Stimulated activated CD4-positive, alpha-beta T cell treated with anti-CD3 and anti-CD28 coated beads, Interleukin-4, amount 100 ng/mL, for 1 hour (primary cell): ENCODE measurements around the gene TTC21A.
A peak's percentile ranks its signal among the peaks of the same experiment; 100 is the strongest.

Source experiments
- DNase-seq: peaks from one replicate; pipeline ENCODE4 v3.0.0-alpha.2; 2020

Gene TTC21A

GRCh38 chr3:39137991-39138803, 30.7 kb downstream of the TTC21A start:
- no peak for DNase-seq

- DNase-seq = no peak
Observed at GRCh38 chr3:39138804-39139415, 31.4 kb downstream of the TTC21A start.

GRCh38 chr3:39139442-39139841, 32.0 kb downstream of the TTC21A start:
- DNase-seq = no peak

DNA sequence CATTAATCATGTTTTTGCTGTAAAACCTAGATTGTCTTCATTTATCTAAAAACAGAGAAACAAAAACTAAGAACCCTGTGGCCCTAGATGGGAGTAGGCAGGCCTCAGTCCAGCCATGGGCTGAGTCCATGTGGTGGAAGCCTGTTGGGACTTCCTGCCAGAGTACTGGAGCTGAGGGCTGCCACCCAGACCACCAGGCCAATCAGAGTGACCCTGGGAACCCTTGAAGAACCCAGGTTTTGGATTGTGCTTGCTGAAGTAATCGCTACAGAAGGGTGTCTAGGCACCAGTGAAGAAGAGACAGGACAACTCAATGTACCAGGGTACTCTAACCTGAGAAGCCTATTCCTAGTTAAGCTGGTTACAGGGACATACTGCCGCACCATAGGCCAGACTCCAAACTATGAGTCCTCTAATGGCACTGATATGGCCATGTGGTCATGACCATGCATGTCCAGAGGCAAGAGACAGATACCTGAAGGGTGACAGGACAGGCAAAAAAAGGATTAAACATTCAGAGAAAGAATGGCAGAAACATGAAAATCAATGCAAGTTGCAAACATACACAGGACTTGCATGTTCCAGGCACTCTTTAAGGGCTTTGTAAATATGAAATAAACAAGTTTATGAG, 33.0 kb downstream of the TTC21A start:
- DNase-seq = no peak

DNA sequence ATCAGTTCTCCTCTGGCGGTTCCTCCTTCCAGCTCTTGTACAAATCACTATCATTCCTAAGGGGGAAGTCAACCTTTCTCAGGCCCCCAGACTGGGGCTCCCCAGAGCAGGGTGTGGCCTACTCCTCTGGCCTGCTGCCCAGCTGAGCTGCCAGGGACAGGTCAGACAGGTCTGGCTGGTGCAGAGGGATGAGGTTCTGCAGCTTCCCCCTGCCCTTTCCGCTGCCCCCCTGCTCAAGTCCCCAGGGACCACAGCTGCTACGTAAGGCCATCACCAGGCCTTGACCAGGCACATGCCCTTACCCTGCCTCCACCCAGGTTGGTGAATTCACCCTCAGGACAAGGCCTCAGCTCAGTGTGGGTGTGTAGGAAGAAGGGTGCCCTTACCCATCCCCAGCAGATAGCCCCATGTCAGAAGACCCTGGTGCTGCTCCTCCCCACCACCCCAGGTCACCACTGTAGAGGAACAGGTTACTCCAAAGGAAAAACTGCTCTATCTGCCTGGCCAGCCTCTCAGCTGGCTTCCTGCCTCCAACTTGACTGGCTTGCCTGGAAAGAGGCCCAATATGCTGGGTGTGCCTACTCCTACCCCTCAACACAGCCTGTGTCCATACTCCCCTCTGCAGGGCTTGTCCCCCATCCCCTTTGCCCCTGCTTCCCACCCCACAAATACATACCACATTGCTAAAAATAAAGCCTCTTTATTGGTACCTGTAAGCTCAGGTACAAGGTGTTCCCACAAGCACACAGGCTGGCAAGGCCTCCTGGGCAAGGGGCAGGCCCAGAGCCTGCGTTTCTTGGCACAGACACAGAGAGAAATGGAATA, 33.9 kb downstream of the TTC21A start:
- no peak for DNase-seq

DNA sequence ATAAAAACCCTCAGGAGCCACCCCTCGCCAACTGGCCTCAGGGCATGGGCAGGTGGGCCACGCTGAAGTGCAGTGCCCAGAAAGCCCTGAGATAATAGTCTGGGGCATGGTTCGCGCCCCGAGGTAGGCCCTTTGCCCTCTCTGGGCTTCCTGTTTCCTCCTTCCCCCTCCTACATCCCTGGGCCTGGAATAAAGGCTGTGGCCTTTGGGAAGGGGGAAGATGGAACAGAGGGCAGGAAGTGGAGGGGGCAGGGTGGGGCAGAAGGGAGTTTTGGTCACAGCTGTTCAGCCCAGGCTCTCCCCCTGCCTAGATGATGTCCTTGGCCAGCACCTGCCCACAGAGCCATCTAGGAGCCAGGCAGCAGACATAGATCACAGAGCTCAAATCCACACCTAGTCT, 34.6 kb downstream of the TTC21A start:
- DNase-seq = no peak

DNA sequence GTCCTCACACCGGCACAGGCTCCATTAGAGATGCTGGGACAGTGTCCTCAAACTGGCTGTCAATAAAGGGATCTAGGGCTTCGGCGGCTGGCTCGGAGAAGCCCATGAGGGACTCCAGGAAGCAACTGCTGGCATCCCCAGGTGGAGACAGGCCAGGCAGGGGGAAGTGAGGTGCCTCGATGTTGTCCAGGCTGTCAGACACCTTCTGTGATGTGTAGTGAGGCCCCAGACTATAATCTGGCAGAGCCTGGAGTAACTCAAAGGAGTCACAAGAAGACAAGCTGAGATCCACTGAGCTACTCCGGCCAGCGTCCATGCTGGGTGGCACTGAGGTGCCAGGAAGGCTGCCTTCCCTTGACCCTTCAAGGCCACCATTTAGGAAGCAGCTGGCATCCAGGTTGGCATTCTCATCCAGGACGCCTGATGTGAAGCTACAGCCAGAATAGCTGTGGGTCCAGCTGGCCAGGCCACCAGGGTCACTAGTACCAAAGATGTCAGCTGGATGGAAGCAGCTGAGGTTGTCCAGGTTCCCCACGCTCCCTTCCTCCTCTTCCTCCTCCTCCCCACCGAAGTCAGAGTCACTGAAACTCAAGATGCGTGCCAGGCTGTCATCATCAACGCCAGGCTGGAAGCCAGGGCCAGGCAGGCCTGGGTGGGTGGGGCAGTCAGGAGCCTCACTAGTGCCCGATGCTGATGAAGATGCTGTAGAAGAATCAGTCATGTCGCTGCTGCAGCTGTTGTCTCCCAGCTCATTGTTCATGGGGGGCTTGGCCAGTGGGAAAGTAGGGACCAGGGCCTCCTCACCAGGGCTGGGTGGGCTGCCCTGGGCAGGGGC, 35.8 kb downstream of the TTC21A start:
- DNase-seq = no peak

DNA sequence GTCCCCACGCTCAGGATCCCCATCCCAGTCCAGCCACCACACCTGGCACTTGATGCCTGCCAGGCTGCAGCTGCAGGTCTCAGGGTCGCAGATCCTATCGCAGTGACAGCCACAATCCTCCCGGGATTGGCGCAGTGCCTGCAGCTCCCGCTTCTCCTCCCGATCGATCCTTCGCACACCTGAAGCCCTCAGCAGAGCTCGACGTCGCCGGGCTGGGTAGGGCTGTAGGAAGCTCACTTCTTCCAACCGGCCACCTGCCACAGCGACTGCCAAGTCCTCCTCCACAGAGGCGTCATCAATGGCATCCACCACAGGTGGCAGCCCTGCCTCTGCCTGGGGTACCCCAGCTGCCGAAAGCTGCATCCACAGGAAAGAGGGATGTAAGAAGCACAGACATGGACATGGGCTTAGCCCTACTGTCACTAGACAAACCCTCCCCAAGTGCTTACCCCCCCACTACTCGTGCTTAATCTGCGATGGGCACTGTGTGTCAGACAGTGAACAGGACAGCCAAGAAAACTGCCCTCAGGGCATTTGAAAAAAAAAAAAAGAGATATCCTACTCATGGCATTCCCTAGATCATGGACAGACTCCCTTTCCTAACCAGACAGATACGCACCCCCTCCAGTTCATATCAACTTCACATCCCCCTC, 36.7 kb downstream of the TTC21A start:
- no peak for DNase-seq

- no peak for DNase-seq
Observed at GRCh38 chr3:39144748-39145380, 37.4 kb downstream of the TTC21A start.

DNA sequence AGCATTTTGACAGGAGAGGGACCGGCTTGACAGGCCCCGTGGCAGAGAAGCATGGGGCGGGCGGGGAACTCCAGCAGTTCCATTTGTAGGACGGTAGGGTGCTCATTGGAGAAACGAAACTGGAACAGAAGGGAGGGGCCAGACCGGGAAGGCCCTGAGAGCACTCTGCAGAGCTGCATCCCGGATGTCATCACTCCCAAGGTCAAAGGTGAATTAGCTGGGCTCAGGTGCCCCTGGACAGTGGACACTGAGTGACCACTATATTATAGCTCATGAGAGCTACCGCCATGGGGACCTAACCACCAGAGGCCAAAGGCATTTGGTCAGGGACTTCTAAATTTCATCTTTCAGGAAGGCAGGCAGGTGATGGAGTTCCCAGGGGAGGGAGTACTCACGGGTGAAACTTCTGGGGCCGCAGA, 38.6 kb downstream of the TTC21A start:
- no peak for DNase-seq

DNA sequence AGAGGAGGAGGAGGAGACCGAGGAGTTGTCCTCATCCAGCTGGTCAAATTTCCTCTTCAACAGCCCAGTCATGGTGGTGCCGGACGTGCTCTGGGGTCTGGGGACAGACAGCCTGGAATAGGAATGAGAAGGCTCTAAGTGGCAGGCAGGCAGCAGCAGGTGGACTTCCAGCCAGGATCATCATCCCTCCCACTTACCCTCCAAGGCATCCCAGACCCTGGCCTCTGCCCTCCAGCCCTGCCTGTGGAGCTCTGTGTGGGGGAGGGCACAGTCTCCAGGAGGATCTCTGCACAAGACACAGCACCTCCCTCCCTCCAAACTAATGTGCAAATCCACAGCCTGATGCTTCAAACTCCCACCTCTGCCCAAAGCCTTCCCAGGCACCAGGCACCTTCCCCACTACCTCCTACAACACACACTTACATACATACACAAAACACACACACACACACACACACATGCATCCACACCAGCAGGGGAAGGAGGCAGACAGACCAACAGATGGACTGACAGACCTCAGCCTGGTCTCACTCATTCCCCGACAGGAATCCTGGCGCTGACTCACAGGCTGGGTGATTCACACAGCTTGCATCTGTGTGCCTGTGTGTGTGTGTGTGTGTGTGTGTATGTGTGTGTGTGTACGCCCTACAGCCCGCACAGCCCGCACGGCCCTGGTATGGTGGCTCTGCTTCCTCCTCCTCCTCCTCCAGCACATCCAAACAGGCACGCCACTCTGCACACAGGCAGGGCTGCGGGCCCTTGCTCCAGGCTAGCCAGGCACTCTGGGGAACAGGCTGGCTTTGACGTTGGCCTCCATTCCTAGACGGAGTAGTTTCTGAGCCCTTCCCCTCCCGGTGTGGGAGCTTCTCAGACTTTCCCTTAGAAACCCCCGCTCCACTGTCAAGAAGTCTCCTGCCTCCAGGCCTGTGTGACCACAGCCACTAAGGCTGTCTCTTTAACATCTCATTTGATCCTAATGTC, 39.4 kb downstream of the TTC21A start:
- DNase-seq = peak; percentile 79

DNA sequence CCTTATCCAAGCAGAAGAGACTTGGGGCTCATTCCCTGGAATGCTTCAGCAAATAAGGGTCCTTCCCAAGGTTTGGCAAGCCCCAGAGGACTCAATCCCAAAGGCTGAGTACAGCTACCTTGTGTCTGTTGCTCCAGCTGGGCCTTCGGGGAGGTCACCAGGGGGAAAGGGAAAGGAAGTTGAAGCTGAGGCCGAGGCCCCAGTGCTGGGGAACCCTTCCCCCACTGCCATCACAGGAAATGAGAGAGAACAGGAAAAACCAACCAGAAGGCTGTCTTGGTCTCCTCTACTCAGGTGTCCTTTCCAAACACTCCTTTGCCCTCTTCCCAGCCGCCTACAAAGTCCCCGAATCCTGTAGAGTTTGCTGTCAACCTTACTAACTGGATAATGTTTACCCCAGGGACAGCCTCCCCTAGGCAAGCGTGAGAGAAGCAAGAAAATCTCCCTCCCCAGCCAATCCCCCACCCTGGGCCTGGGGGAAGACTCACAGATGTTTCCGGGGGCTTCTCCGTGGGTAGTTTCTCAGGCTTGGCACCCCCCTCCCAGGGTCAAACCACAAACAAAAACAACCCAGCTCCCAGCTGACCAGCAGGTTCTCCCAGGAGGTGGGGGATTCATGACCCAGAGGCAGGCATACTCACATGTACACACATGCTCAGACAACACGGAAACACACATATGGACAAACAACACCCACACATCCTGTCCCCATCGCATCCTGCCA, 40.4 kb downstream of the TTC21A start:
- no peak for DNase-seq

DNA sequence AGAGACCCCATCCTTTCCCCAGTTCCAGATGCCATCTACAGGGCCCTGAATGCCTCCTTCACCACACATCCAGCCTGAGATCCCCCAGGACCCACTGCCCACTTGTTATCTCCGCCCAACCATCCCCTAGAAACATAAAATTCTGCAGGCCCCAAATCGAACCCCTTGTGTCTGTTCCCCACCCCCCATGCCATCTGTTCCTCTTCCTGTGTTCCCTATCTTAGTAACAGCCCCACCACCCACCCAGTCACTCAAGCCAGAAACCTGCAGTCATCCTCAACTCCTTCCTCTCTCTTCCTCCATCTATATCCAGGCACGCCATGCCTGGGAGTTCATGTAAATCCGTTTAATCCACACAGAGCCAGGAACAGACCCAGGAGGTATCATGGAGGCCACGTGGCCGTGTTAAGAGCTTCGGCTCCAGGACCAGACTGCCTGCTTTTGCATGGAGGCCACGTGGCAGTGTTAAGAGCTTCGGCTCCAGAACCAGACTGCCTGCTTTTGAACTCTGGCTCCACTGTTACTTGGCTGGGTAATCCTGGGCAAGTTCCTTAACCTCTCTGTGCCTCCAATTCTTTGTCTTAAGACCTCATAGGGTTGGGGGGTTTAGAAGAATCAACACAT, 41.1 kb downstream of the TTC21A start:
- no peak for DNase-seq

GRCh38 chr3:39149059-39149455, 41.6 kb downstream of the TTC21A start:
- no peak for DNase-seq

DNA sequence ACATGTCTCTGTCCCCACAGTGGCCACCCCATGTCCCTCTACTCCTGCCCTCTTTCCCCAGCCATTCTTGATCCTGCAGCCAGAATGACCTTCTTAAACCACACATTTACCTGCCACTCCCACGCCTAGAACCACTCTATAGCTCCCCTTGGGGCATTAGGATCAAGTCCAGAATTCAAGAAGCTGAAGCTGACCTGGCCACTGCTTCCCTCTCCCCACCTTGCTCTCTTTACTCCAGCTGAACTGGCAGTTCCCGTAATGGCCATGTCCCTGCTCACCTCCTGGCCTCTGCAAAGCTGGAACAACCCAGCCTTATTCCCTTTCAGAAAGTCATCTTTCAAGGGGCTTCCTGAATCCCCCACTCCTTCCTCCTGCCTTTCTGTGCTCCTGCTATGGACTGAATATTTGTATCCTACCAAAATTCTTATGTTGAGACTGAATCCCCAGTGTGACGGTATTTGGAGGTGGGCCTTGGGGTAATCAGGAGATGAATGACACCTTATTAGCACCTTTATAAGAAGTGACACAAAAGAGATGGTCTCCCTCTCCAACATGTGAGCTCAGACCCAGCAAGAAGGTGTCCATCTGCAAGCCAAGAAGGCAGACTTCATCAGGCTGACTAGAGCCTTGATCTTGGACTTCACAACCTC, 42.1 kb downstream of the TTC21A start:
- no peak for DNase-seq

GRCh38 chr3:39150148-39150802, 42.8 kb downstream of the TTC21A start:
- no peak for DNase-seq

DNA sequence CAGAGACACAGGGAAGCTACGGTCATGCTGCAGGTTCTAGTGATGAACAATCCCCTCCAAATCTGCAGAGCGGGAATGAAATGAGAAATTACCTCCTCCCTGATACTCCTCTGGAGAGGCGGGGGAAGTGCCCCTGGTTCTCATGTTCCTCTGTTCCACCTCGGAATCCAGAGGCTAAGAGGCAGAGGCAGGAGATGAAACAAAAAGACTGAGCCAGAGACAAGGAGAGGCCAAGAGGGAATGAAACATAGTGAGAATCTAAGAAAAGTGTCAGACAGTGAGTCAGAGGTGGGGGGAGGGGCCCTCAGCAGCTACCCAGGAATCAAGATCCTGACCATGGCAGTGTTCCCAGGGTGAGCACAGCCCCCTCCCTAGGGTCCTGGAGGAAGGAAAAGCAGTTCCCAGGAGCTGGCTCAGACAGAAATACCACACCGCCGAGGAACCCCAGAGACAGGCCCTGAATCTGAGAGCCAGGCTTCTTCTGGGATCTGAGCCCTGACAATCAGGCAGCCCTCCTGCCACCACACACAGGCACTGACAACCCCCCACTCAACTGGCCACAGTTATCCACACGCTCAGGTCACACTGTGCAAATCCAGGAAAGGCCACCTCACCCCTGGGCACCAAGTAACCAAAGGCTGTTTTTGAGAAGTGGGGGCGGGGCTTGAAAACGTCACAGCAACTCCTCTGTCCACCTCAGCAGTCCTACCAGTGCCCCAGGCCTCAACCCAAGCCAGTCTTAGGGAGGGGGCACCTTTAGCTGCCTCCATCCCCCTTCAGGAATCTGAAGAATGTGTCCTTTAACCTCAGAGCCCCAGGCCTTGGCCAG, 43.5 kb downstream of the TTC21A start:
- DNase-seq = peak; percentile 78
